GM19397 (cell line): ENCODE measurements around the gene CNTN5.

Source experiments
- ATAC-seq: cut with Tn5 transposase; IDR thresholded peaks from one replicate; pipeline ENCODE4 v1.9.1; 2021; ENCODE audit warnings: mild to moderate bottlenecking, moderate library complexity; ENCODE audit not compliant: unreplicated experiment

Gene CNTN5

DNA sequence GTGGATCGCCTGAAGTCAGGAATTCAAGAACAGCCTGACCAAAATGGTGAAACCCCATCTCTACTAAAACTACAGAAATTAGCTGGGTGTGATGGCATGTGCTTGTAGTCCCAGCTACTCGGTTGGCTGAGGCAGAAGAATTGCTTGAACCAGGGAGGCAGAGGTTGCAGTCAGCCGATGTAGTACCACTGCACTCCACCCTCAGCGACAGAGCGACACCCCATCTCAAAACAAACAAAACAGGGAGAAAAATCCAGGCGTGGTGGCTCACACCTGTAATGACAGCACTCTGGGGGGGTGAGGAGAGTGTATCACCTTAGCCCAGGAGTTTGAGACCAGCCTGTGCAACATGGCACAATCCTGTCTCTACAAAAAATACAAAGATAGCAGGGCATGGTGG lies 864.0 kb downstream of the CNTN5 start:
- no peak for ATAC-seq

DNA sequence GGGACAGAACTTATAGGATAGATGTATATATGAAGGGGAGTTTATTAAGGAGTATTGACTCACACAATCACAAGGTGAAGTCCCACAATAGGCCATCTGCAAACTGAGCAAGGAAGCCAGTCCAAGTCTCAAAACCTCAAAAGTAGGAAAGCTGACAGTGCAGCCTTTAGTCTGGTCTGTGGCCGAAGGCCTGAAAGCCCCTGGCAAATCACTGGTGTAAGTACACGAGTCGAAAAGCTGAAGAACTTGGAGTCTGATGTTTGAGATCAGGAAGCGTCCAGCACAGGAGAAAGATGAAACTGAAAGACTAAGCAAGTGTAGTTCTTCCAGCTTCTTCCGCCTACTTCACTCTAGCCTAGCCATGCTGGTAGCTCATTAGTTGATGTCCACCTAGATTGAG lies 866.7 kb downstream of the CNTN5 start:
- no peak for ATAC-seq

DNA sequence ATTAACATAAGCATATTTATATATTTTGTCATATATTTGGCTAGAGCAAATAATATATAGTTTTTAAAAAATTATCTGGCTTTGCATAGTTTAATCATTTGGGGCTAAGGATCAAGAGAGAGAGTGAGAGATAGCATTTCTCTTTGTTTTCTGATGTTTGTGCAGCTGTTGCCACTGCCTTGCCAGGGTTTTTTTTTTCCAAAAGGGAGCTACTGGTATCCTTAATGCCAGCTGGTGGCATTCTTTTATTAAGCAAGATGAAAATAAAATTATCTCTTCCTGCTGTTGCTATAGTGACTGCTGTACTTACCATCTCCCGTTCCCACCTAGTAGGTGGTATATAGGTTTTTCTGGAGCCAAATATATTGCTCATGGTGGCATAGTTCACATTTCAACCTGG lies 873.1 kb downstream of the CNTN5 start:
- ATAC-seq: no peak

DNA sequence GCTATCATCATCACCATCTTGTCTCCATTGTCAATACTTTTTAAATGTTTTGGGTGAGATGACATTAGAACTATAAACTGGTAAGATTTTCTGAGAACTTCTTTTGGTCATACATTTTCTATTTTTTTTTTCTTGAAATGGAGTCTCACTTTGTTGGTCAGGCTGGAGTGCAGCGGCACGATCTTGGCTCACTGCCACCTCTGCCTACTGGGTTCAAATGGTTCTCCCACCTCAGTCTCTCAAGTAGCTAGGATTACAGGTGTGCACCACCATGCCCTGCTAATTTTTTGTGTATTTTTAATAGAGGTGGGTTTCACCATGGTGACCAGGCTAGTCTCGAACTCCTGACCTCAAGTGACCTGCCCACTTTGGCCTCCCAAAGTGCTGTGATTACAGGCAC lies 880.4 kb downstream of the CNTN5 start:
- no peak for ATAC-seq

DNA sequence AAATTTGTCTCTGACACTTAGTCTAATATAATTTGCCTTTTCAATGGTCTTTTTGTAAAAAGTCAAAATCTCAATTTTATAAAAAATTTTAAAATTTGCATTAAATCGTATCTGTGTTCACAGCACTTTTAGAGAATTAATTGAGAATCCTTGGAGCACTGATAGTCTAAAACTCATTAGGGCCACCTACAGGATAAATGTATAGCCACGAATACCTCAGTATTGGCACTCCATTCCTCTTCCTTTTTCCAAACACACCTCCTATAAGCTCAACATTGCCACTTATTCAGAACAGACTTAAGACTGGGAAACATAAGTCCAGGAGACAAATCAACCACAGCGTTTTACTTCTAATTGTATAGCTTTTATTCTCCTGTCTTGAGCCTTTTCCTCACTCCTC lies 890.4 kb downstream of the CNTN5 start:
- no peak for ATAC-seq

DNA sequence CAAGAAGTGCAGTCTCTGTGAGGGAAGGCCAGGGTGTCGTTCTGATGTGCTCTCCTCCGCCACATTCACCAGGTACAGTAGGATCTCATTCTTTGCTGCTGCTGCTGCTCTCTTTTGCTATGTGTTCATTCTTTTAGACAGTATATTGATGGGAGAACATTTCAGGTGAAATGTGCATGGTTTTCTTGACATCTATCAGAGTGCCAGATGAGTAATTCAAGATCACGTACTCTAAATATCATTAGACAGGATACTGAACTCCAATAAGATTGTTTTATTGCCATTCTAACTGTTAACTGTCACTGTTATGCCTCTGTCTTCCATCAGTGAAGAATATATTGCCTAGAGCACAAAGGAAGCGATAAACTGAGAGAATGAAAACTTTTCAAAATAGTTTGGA lies 895.3 kb downstream of the CNTN5 start:
- ATAC-seq: no peak

DNA sequence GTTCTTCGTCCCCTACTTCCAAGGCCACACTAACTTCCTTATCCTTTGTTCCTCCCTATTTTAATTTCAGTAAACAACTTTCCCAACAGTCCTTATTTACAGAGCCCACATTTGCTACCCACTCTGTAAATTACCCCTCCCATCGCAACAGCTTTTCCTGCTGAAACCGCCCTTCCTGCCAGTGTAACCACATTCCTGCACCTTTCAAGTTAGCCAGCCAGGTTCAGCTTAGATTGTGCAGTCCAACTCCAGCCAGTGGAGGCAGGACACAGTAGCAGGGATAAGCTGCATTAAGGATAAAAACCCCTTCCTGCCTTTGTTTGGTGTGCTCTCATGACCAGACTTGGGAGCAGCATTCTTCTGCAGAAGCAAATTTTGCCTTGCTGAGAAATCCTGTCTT lies 898.0 kb downstream of the CNTN5 start:
- ATAC-seq: no peak

DNA sequence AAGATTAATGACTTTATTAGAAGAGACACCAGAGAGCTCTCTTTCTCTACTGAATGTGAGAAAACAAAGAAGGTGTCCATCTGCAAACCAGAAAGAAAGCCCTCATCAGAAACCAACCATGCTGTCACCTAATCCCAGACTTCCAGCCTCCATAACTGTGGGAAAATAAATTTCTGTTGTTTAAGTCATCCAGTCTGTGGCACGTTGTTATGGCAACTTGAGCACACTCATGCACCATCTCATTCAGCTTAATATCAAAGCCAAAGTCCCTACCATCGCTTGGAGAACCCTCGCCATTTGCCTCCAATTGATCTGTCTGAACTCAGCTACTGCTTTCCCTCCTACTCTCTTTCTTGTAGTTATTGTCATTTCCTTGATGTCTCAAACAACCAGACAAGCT lies 900.2 kb downstream of the CNTN5 start:
- ATAC-seq: no peak

DNA sequence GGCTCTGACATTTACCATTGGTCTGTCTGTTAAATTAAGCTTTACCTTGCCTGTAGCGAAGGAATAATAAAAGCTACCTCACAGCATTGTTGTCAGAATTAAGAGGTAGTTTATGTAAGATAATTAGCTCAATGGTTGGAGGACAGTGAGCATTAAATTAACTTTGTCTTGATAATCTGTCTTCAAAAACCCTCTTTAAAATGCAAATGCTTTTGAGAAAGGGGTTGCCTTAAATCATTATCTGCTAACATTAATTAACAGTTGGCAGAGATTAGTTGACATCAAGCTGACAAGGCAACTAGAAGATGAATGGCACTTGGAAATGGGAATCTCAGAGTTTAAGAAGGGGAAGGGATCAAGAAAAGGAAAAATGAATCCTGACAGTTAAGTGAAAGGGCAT lies 905.2 kb downstream of the CNTN5 start:
- no peak for ATAC-seq

DNA sequence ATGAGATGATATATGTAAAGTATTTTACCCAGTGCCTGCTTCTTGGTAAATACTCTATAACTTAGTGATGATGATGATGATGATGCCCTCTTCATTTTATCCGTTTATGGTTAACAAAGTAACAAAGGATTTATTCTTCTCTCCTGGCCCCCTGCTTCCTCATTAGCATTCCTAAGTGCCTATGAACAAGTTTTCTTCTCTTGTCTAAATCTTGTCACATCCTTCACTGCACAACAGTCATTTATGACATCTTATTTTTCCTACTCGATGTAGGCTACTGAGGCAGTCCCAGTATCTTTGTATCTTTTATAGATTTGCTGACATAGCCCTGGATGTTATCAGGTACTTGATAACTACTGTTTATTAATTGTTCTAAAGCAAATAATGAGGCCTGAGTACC lies 911.9 kb downstream of the CNTN5 start:
- no peak for ATAC-seq

DNA sequence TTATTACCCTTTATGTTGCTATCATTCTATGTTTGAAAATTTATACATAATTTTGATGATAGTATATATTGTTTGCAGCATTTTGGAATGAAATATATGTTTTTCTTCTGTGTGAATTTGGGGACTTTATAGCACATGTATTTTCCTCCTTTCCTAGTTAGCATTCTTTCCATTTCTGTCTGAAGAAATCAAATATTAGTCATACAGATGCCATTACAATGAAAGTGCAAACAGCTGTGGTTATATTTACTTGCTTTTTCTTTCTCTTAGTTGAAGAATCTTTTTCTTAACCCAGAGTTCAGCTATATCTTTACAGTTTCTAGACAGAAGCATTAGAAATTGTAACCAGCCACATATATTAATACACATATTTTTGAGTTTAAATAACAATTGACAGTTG lies 913.3 kb downstream of the CNTN5 start:
- no peak for ATAC-seq

DNA sequence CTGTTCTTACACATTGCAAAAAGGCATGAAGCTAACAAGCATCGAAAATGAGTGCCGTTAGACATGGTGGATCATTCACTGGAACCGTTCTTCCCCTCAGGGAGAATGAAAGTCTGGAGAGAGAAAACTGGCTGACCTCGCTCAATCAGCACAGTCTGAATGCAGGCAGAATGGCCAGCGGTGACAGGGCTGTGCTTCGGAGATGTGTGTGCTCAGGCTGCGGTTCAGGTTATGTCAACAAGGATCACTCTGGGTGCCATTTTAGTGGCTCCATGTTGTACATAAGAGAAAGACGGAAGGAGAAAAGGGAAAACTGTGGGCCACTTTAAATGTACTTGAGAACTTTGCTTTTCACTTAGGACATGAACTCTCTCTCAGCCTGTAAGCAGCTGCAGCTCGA lies 916.6 kb downstream of the CNTN5 start:
- ATAC-seq: no peak

DNA sequence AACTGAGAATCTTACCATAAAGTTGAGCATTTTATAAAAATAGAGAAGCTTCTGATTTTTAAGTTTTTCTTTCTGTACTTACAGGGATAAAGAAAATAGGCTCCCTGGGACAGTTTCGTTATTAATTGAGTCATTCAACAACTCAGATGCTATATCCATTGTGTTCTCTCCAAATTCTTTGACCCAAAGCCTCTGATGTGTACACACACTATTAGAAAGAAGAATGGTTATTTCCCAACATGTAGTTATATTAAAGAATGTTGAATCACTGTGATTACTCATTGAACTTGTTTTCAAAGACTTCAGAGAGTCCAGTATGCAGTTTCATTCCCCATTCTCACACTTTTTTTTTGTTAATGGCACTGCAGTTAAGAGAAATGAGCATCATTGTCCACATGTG lies 932.1 kb downstream of the CNTN5 start:
- no peak for ATAC-seq

DNA sequence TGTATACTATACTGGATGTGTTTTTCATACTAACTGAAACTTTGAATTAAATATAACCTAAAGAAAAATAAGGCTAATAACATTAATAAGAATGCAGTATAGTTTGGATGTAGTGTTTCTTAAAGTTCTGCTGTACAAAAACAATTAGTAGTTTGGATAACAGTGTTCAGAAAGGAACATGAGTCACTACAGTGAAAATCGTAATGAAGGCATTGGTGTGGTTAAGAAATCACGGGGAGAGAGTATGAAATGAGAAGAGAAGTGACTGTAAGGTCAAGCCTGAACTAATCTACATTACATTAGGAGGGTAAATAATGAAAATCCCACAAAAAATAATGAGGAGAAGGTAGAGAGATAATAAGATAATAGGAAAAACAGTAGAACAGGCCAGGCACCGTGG lies 939.8 kb downstream of the CNTN5 start:
- ATAC-seq: no peak

DNA sequence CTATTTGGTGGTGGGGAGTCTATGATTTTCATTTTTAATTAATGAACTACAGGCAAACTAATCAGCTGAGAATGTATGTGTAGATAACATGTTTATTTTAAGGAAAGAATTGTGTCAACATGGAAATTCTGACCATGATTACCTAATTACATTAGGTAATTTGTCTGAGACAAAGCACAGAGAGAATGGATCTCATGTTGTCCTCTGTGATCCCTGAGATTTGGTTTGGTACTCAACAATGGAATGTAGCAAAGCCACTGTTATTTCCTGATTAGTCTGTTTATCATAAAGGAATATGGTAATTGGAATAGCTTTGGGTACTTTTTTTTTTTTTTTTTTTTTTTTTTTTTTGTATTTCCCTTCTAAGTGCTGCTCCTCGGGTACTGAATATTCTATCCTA lies 947.6 kb downstream of the CNTN5 start:
- ATAC-seq: no peak

DNA sequence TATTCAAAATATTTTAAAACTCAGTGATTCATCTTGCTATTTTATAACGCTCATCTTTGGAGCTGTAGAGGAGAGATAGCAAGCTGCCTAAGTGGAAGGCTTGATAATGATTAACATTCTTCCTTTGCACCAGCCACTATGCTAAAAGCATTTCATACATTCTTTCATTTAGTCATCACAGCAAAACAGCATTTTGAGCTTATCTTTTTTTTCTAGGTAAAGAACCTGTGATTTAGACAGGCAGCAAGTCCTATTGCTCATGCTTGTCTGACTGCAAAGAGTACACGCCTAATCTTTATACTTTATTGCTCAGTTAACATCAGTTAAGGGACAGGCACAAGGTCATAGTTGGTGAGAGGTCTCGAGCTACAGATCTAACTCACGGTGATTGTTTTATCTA lies 953.2 kb downstream of the CNTN5 start:
- ATAC-seq: no peak

DNA sequence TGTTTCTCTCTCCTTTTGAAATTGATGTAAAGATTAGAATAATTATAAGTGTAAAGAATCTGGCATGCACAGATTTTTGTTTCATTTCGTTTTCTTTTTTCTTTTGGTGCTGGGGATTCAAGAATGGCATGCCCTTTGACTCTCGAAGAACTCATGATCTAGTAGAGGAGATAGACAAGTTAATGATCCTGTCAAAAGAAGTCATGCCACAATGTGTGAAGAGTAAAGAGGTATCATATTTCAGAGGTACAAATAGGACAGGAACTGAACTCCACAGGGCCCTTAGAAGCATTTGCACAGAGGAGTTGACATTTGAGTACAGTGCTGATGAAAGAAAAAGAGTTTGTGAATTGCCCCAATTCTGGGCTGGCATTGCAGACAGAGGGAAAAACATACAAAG lies 958.3 kb downstream of the CNTN5 start:
- no peak for ATAC-seq

DNA sequence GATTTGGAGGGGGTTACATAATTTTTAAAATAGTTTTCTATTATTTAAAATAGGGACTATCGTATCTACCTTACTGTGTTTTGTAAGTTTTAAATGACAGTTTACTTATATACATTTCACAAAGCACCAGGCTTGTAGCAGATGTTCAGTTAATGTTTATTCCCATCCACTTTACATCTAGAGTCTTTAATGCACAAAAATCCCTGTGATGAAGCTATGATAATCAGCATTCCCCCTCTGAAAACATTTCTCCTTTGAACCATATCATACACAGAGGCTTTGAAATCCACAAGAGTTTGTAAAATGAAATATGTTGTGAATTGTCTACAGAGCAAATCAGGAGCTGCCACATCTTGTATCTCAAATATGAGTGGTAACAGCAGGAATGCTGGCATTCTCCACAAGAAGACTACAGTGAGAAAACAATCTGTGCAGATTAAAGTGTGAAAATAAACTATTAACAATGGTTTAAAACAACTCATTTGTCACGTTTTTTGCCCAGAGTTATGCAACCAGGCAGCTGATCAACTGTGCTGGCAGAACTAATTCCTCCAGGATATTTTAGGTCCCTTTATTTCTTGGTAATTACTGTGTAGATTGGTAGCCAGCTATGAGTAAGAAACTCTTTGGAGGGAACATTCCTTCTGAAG lies 967.2 kb downstream of the CNTN5 start:
- no peak for ATAC-seq

DNA sequence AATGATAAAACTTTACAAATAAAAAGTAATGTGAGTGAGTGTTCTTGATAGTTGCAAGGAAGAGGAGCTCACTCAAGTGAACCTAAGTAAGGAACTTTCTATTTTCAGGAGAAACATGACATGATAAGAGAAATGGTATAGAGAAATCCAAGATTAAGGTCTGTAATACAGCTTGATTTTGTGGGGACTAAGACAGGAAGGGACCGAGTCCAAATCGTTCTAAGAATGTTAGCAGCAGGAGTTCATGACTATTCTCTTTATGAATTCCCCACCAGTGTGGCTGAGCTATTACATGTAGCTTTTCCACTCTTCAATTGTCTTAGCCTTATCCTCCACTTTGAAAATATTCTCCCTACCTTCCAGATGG lies 967.7 kb downstream of the CNTN5 start:
- ATAC-seq: no peak

DNA sequence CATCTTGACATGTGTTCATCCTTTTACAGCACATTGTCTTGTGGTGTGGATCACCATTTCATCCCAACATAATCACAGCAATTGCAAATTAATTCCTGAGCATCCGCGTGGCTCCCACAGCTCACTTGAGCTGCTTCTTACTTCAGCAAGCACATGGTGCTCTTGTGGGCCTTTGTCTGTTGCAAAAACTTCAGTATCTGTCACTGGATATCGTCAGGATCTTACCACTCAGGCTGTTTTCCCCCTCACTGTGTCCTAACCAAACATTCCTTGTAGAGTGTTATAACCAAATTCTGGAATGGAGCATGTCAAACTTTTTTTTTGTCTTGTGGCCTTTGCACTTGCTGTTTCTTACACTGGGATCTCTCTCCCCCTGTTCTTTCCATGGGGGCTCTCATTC lies 983.2 kb downstream of the CNTN5 start:
- ATAC-seq: no peak

DNA sequence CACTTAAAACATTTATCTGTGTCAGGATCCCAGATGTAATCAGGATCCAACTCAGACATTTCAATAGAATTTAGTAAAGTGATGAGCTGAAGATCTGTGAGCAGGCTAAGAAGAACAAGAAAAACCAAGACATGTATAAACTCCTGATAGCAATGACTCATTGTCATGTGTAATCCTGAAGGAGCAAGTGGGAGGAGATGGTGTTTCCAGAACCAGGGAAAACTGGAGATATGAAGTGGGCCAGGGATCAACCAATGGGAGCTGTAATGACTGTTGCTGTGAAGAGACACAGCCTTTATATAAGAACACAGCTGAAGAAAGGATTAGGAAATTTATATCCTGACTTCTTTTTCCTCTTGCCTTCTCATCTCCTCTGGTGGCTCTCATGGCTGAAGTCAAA lies 983.8 kb downstream of the CNTN5 start:
- ATAC-seq: no peak

DNA sequence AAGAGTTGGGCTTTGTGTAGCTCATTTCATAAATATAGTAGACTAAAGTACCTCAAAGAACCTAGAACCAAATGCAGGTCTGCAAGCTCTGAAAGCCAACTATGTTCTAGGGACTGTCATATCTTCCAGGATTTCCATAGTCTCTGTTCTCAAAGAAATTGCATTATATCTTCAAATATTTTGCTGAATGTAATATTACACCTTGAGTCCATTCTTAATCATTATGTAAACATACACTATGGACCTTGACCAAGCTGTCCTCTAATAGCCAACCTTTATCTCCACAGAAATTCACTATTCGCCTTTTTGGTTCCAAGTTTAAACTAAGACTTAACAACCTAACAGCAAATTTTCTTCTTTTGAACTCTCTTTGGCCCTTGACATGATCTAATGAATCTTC lies 987.7 kb downstream of the CNTN5 start:
- ATAC-seq: no peak

DNA sequence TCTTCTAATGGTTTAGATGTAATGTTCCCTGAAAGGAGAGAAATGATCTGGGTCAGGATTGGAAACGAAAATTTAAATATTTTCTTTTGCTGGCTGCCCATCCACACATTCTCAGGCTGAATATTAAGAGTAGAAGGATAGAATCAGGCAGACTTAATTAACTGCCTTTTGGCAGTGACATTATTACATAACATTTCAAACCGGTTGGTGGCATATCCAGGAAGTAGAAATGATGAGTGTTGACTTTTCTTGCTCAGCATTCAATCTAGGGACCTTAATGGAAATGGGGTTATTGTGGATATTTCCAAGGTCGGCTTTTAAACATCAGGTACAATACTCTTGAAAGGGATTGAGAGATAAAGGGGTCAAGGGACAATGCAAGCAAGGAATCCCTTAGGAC lies 989.0 kb downstream of the CNTN5 start:
- ATAC-seq: no peak

DNA sequence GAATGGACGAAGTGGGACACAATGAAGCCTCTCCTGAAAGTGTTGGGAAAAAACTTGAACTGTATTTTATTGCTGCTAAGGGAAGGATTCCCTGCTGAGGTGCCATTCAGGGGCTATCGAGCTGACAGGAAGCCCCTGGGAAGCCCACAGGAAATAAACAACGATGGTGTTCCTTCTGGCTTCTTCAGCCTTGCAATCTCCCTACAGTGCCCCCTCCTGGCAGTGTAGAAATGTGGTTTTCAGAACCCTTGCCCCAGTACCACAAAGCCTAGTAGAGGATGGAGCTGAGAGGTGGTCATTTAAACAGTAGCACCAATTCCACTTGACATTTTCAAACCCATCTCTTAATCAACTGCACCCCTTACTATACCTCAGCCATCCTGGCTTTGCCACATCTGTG lies 989.6 kb downstream of the CNTN5 start:
- no peak for ATAC-seq
